GM18502 (cell line): ENCODE measurements around the gene MPP4.

Experiments used
- ATAC-seq: cut with Tn5 transposase; IDR thresholded peaks from one replicate; pipeline ENCODE4 v1.9.1; 2021; ENCODE audit warnings: mild to moderate bottlenecking; ENCODE audit not compliant: unreplicated experiment, poor library complexity

MPP4 gene, protein sequence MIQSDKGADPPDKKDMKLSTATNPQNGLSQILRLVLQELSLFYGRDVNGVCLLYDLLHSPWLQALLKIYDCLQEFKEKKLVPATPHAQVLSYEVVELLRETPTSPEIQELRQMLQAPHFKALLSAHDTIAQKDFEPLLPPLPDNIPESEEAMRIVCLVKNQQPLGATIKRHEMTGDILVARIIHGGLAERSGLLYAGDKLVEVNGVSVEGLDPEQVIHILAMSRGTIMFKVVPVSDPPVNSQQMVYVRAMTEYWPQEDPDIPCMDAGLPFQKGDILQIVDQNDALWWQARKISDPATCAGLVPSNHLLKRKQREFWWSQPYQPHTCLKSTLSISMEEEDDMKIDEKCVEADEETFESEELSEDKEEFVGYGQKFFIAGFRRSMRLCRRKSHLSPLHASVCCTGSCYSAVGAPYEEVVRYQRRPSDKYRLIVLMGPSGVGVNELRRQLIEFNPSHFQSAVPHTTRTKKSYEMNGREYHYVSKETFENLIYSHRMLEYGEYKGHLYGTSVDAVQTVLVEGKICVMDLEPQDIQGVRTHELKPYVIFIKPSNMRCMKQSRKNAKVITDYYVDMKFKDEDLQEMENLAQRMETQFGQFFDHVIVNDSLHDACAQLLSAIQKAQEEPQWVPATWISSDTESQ

DNA sequence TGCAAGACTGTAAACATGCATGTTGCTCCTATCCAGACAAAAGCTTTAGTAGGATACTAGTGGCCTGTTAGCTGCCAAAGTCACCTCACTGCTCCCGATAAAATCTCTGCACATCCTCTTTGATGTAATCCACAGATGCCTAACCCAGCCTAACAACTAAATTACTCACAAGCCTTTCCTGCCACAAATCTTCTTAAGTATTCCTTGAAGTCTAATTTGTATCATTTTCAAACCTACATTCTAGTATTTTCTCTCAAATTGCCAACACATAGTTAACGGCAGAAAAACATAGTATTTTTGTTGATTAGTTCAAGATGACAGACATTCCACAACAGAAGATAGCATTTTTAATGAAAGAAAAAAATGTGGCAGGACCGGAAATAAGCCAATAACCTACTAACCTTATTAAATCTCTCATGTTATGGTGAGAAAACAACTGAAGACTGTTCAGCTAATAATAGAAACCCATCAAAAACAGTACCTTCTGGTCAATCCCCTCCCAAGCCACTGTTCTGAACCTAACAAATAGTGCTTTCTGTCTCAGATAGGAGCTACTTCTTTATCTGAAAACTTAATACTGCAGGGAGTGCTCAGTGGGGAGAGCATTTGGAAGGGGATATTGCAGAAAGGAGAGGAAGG is at the start of gene MPP4:
MPP4 (minus strand) TSS at position 57 of the 639 bp plus-strand sequence. CDS start 4,690 bp downstream, outside the sequence.
- ATAC-seq: no peak

DNA sequence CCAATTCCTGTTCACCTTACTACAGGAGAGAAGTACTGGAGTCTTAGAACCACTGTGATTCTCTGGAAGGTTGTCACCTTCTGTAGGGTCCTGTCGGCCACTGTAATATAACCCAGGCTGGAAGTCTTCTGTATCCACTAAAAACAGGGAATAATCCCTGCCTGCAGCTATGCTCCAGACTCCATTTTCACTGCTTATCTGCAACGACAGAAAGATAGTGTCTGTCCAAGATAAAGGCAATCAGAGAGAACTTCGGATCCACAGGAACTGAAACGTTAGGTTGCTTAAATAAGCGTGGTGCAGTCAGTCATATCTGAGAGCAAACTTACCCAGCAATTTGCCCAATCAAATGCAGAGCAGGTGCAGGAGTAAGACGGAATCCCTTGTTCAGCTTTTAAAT is 48.1 kb upstream of the MPP4 start:
- no peak for ATAC-seq

DNA sequence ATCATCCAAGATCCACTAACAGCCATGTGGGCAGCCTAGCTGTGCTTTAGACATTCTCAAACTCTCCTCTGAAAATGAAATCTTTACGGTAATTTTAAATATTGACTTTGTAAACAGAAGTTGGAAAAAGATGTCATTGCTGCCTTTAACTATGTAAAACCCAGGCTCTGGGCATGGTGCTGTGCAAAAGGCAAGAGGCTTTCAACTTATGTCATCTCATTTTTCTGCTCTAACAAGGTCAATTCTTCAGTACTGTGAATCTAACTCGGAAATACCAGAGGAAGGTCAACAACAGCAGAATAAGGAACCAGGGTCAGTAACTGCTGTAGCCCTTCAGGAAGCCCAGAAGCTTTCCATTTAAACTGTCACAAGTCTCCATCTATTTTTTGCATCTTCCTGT is 37.0 kb upstream of the MPP4 start:
- no peak for ATAC-seq

DNA sequence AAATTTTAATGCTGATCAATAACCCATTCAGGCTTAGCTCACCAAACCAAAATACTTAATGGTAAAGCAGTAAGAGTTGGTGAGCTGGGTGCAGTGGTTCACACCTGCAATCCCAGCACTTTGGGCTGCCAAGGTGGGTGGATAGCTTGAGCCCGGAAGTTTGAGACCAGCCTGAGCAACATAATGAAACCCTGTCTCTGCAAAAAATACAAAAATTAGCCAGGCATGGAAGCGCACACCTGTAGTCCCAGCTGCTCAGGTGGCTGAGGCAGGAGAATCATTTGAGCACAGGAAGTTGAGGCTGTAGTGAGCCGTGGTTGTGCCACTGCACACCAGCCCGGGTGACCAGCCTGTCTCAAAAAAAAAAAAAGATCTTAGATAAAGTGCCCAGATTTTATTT is 35.7 kb upstream of the MPP4 start:
- ATAC-seq: no peak

DNA sequence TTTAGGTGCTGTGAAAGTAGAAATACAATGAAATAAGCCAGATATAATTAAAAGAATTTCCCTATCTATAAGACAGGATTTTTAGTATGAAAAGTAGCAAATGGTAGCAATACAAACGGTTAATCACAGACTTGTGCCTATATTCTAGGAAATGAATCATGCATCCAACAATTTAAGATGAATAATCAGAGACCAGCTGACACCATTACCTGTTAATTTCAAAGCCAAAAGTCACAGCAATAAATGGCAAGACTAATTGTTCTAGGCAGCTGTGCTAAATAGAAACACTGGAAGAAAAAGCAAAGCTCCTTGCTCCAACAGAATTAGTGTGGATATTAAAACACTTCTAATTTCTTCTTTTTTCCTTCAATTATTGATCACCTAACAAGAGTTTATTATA is 35.1 kb upstream of the MPP4 start:
- ATAC-seq: no peak

DNA sequence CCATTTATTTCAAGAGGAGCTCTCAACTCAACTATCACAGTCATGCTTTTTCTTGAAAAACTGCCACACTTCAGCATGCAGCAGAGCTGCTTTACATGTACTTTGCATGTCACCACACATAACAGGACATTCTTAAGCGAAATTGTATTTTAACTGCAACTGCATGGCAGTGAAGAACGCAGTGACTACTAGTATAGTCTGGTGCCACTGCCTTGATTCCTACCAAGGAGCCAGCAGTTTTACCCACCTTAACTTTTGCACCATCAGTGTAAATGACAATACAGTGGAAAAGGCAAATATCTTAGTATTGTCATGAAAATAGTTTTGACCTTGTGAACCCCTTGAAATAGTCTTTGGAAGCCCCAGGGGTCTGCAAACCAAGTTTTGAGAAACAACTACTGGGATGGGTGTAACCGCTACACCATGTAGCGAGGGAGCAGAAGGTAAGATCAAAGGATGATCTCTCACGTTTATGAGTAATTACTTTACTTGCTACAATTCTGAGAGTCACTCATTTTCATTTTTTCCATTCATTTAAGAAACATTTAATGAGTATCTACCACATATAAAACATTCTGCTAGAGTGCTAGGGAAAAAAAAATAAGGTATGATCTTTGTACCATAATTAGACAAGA is 32.3 kb upstream of the MPP4 start:
- no peak for ATAC-seq

DNA sequence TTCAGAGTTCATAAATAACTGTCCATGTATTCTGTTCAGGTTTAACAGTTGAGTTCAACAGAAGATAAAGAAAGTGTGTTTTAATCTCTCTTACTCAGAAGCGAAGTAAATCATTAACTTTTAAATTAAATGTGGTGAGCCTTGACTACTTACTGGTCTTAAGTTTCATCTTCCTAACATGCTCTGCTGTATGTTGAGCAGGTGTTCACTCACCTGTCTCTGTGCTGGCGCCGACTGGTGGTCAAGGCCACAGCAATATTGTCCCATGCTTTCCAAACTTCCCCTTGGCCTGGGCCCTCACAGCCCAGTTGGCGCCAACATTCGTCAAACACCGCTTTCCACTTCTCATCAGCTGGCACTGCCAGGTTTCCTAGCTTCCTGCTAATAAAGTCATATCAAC is 17.0 kb upstream of the MPP4 start:
- no peak for ATAC-seq

DNA sequence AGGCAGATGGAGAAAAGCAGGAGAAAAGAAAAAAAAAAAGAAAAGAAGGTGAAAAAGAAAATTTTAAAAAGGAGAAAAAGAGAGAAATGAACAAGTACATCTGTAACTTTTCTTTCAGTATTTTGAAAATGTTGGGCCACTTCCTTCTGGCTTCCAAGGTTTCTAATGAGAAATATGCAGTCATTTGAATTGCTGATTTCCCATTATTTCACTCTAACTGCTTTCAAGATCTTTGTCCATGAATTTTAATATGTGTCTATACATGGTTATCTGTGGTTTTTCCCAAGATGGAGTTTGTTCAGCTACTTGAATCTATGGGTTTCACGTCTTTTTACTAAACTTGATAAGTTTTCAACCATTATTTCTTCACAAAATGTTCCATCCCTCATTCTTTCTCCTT is 14.3 kb upstream of the MPP4 start:
- no peak for ATAC-seq

DNA sequence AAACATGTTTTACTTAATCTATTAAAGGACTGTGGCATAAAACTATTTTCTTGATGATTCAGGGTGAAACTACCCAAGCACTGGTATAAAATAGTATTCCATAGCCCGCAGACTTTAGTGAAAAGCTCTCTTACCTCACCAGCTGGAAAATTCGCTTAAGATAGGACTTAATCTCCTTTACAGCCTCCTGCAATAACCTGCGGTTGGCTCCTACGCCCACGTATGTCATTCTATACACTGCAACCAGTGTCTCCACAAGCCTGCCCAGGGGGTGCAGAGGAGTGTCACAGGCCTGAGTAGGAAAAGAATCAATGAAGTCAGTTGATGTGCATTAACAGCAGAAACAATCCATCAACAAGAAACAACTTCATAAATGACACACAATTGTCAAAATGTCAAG is 11.3 kb upstream of the MPP4 start:
- ATAC-seq: no peak

DNA sequence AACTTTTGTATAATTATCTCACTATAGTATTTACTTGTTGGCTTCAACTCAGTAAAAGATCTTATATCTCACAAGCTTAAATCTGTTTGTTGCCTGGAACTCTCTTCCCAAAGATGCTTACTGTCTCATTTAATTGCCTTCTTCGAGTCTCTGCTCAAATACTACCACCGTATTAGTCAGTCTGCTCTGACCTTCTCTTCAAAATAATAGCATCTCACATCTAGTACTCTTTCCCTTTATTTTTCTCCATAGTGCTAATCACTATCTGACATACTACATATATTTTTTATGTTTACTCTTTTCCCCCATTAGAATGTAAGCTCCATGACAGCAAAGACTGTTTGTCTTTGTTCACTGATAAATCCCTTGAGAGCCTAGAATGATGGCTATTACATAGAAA is 10.6 kb upstream of the MPP4 start:
- no peak for ATAC-seq

DNA sequence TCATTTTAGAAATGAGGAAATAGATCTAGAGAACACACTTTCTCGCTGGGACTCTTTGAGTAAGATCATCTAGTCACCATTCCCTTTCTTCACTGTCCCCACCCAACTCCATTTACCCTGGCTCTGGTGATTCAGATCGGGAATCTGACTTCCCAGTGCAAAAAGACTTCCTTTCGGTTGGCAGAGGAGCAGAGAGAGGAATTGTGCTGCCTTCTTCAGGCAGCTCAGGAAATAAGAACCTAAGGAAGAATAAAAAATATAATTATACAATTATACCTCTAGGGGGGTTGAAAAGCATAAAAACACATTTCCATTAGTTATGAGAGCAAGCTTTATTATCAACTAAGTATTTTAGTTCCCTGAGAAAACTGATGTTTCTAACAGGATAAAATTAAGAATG is 9.3 kb upstream of the MPP4 start:
- no peak for ATAC-seq

DNA sequence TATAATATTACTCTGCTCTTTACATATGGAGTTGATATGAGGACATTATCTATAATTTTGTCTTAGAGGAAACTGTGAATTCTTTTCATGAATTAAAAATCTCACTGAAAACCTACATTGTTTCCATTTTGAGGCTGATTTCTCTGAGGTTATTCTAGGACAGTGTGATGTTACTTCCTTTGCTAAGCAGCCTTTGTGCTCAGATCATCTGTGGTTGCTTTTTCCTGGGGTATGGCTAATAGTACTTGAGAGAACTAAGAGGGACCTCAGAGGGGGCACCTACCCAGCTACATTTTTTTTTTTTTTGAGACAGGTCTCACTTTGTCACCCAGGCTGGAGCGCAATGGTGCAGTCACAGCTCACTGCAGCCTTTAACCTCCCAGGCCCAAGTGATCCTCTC is 8.7 kb upstream of the MPP4 start:
- ATAC-seq: no peak

DNA sequence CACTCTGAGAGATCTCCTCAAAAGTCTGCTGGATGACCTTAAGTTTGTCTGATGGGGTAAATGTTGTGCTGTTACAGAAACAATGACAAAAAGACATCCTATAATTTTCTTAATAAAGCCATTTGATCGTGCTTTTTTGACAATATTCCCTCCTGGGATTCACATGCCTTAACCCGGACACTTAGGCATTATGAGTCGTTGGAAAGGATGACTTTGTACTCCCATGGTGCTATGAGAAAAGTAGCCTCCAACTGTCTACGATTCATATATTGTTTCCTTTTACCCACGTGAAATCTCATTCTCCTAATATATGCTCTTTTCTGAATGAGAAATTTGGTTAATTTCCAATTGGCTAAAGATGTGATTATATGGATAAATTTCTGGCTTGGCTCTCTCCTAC is 6.1 kb upstream of the MPP4 start:
- no peak for ATAC-seq

DNA sequence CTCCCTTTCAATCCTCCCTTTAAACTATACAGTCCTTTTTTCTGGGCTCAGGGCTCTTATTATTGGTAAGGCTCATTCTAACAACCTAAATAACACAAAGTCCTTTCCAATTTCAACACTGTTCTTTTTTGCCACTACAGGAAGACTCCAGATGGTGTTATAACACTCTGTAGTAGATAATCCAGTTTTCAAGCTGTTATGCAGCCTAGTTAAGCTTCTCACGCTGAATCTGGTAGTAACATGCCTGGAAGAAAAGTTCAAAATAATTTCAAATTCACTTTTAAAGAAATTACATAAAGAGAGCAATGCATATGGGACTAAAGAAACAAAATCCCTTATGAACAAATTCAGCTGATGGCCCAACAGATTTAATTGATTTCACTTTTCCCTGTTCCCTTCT is 3.2 kb upstream of the MPP4 start:
- no peak for ATAC-seq

DNA sequence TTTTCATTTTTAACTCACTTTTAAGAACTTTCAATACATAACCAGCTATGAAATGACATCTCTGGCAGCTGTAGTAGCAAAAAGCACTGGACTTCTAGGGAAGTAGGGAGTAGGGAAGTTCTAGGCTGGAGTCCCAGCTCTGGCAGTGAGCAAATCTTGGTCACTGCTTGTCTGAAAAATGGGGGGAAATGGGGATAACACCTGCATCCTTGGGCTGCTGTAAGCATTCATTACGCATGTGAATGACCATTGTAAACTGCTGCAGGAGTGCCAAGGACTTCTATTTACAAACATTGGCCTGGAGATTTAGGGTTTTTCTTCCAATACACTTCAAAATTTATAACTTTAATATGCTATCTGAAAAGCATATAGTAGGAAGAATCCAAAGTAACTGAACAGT is 972 bp upstream of the MPP4 start:
- no peak for ATAC-seq

DNA sequence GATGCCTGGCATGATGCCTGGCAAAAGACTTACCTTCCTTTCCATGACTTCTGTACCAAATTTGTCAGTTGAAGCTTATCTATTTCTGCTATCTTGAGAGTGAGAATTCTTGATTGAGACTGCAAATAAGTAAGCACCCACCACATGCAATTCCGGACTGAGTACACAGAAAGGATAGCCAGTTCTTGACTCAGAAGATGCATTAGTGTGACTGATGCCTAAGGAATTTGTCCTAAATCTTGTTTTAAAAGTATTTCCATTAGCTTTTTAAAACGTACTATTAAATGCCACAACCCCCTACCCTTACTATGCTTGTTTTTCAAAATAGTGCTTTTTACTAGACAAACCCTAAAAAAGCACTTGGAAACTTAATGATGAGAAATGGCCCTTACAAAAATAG is 545 bp downstream of the MPP4 start:
- no peak for ATAC-seq

DNA sequence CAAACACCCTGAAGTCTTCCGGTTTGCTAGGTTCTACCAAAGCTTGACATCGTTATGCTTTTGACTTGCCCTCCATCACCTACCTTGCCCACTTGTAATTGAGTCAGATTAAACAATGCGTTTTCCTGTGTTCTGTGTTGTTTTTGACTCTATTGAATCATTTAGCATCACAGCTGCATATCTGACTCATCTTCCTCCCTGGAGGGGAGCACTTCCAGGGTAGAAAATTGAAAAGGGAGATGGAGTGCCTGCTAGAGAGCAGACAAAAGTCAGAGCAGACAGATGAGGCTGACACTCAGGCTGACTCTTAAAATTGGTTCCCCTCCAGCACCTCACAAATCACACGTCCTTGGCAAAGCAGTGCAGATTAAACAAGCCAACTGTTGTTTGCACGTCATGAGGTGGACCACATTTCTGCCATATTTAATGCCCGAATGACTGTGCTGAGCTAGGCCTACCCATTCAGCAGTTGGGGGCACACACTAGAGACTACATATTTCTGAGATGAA is 2.2 kb downstream of the MPP4 start:
- no peak for ATAC-seq

DNA sequence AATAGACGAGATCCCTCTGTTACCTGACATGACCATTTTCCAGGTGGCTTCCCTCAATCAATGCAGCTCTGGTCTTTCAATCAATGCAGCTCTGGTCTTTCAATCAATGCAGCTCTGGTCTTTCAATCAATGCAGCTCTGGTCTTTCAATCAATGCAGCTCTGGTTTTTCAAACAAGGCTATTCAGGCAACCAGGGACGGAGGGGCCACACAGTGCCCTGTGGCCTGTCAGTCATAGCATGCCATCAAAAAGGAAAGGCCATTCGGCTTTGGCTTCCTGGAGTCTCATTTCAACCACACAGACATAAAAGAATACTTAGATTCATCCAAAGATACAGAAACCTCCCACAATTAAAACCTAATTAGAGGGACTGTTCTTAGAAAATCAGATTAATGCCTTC is 13.3 kb downstream of the MPP4 start:
- no peak for ATAC-seq

DNA sequence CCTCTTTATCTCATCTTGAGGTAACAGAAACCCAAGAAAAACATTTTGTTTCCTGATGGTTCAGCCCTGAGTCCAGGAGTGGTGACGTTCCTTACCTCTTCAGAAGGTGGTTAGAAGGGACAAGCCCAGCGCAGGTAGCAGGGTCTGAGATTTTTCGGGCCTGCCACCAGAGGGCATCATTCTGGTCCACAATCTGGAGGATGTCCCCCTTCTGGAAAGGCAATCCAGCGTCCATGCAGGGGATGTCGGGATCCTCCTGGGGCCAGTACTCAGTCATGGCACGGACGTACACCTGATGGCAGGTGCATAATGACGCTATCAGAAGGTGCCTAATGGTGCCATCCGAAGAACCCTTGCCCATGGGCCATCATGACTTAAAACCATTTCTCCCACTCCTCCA is 17.7 kb downstream of the MPP4 start:
- no peak for ATAC-seq

DNA sequence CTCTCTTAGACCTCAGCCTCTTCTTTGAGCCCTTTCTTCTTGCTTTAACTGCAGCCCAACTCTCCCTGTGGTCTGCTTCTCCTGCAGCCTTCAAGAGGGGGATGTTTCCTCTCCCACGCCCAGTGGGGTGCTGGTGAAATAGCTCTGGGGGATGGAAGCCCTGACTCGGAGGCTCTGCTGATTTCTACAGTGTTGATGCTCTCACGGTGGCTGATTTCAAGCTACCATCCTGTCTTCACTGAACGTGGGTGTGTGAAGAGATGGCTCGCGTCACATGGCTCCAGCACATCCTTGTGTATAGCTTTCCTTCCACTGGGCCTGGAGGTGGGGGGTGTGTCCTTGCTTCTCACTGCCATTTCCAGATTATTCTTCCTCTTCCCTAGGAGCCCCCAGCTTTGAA is 20.0 kb downstream of the MPP4 start:
- ATAC-seq: no peak

DNA sequence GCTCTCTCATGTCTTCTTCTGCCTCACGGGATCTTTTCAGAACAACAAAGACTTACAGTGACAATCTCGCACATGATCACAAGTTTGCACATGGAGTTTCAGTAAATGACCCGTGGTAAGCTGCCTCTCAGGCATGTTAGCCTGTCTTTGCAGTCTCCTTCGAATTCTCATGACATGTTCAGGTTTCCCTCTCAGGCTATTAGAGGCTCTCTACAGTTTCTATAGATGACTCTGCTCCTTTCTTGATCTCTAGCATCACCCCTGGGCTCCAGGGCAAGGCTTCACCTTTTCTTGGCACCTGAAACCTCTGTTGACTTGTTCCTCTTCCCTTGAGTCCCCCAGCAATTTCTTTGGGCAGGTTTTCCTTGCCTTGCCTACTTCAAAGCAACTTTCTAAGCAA is 23.0 kb downstream of the MPP4 start:
- no peak for ATAC-seq
